Measurements from ENCODE around the gene PDE4C. TPM values are rescaled to one million over a fixed set of nuclear protein-coding genes. Genes with fewer than 3 reads are reported as not detected.

Gene PDE4C
- total RNA-seq, 1 experiment from 2014 or later: 3.0 TPM

DNA sequence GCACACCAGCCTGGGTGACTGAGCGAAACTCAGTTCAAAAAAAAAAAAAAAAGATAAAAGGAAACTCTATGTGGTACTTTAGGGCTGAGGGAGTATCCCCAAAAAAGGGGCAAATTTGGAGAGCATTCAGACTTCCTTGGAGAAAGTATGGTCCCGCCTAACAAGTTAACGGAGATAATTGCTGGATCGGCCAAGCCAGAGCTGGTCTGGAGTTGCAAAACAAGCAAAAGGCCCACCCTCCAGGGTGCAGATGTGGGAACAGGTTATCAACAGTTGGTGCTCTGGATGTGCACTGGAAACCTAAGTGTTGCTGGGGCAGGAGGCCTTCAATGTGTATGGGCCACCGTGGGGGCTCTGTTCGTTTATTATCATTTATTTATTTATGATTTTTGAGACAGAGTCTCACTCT, 45.2 kb upstream of the PDE4C start:
- Mint-ChIP-seq H3K36me3 (no peaks in the 10 kb centered on the region), H3K27me3 (ENCODE audit: low read depth) (peaks cover 11% of the 10 kb centered on the region), H3K4me3 (no peak overlapping the region), H3K9me3 (no peaks in the 10 kb centered on the region), H3K4me1 (0 out of 2 replicates have a peak, but pooled peaks cover 5% of the 10 kb centered on the region), H3K27ac (no peak overlapping the region)
- ChIA-PET POLR2A (interaction anchor here (1.3 kb wide), 1 partner anchor 16 kb away, joined by 3 read pairs; a partner anchor contains a TSS), CTCF (interaction anchor here (1.4 to 3.4 kb wide), 5 partner anchors 8 to 117 kb away, joined by 5 to 19 read pairs (median 9); a partner anchor contains a TSS)
- DNase-seq (ENCODE audit: low spot score) (no peak), ATAC-seq (no peak)
- TF ChIP-seq, protein P1, sequence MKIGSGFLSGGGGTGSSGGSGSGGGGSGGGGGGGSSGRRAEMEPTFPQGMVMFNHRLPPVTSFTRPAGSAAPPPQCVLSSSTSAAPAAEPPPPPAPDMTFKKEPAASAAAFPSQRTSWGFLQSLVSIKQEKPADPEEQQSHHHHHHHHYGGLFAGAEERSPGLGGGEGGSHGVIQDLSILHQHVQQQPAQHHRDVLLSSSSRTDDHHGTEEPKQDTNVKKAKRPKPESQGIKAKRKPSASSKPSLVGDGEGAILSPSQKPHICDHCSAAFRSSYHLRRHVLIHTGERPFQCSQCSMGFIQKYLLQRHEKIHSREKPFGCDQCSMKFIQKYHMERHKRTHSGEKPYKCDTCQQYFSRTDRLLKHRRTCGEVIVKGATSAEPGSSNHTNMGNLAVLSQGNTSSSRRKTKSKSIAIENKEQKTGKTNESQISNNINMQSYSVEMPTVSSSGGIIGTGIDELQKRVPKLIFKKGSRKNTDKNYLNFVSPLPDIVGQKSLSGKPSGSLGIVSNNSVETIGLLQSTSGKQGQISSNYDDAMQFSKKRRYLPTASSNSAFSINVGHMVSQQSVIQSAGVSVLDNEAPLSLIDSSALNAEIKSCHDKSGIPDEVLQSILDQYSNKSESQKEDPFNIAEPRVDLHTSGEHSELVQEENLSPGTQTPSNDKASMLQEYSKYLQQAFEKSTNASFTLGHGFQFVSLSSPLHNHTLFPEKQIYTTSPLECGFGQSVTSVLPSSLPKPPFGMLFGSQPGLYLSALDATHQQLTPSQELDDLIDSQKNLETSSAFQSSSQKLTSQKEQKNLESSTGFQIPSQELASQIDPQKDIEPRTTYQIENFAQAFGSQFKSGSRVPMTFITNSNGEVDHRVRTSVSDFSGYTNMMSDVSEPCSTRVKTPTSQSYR (CRISPR knock-in tag; IDR thresholded peaks at IDR 0.05): no peak
- TF ChIP-seq NFE2L1 (CRISPR knock-in tag; IDR thresholded peaks at IDR 0.05): no peak
- TF ChIP-seq ATF1 (CRISPR knock-in tag; IDR thresholded peaks at IDR 0.05): no peak
- no peak for TF ChIP-seq MXD4 (CRISPR knock-in tag; IDR thresholded peaks at IDR 0.05; ENCODE audit: borderline replicate concordance)
- TF ChIP-seq NR1H2 (CRISPR knock-in tag; IDR thresholded peaks at IDR 0.05): no peak
- TF ChIP-seq, protein P2, sequence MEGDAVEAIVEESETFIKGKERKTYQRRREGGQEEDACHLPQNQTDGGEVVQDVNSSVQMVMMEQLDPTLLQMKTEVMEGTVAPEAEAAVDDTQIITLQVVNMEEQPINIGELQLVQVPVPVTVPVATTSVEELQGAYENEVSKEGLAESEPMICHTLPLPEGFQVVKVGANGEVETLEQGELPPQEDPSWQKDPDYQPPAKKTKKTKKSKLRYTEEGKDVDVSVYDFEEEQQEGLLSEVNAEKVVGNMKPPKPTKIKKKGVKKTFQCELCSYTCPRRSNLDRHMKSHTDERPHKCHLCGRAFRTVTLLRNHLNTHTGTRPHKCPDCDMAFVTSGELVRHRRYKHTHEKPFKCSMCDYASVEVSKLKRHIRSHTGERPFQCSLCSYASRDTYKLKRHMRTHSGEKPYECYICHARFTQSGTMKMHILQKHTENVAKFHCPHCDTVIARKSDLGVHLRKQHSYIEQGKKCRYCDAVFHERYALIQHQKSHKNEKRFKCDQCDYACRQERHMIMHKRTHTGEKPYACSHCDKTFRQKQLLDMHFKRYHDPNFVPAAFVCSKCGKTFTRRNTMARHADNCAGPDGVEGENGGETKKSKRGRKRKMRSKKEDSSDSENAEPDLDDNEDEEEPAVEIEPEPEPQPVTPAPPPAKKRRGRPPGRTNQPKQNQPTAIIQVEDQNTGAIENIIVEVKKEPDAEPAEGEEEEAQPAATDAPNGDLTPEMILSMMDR (IDR thresholded peaks at IDR 0.05): no peak
- no peak for TF ChIP-seq TCF7 (CRISPR knock-in tag; IDR thresholded peaks at IDR 0.05; ENCODE audit: low read depth)
- TF ChIP-seq, protein P3, sequence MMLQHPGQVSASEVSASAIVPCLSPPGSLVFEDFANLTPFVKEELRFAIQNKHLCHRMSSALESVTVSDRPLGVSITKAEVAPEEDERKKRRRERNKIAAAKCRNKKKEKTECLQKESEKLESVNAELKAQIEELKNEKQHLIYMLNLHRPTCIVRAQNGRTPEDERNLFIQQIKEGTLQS (CRISPR knock-in tag; conservative IDR thresholded peaks at IDR 0.05): no peak
- TF ChIP-seq ZNF317 (CRISPR knock-in tag; IDR thresholded peaks at IDR 0.05; ENCODE audit: borderline replicate concordance, low read depth): no peak
- no peak for TF ChIP-seq CREM (CRISPR knock-in tag; IDR thresholded peaks at IDR 0.05)
- TF ChIP-seq NFYB (CRISPR knock-in tag; conservative IDR thresholded peaks at IDR 0.05; ENCODE audit: low read depth): no peak

DNA sequence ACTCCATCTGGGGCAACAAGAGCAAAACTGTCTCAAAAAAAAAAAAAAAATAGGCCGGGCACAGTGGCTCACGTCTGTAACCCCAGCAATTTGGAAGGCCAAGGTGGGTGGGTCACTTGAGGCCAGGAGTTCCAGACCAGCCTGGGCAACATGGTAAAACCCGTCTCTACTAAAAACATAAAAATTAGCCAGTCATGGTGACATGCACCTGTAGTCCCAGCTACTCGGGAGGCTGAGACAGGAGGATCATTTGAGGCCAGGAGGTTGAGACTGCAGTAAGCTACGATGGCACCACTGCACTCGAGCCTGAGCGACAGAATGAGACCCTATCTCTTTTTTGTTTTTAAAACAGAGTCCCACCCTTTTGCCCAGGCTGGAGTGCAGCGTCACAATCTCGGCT, 44.1 kb upstream of the PDE4C start:
- Mint-ChIP-seq H3K4me3 (no peak overlapping the region), H3K4me1 (0 out of 2 replicates have a peak, but pooled peaks cover 5% of the 10 kb centered on the region), H3K27ac (no peak overlapping the region), H3K27me3 (ENCODE audit: low read depth) (peaks cover 11% of the 10 kb centered on the region), H3K36me3 (no peaks in the 10 kb centered on the region), H3K9me3 (no peaks in the 10 kb centered on the region)
- POLR2A ChIA-PET: interaction anchor here (1.0 kb wide), 1 partner anchor 22 kb away, joined by 4 read pairs; no protein-coding TSS in a partner anchor
- CTCF ChIA-PET: interaction anchor here (0.7 to 3.4 kb wide), 5 partner anchors 9 to 116 kb away, joined by 3 to 19 read pairs (median 3); a partner anchor contains a TSS
- ATAC-seq (no peak), DNase-seq (ENCODE audit: low spot score) (no peak)
- TF ChIP-seq ZNF317 (CRISPR knock-in tag; IDR thresholded peaks at IDR 0.05; ENCODE audit: borderline replicate concordance, low read depth): no peak
- no peak for TF ChIP-seq ZNF138 (CRISPR knock-in tag; conservative IDR thresholded peaks at IDR 0.05)

DNA sequence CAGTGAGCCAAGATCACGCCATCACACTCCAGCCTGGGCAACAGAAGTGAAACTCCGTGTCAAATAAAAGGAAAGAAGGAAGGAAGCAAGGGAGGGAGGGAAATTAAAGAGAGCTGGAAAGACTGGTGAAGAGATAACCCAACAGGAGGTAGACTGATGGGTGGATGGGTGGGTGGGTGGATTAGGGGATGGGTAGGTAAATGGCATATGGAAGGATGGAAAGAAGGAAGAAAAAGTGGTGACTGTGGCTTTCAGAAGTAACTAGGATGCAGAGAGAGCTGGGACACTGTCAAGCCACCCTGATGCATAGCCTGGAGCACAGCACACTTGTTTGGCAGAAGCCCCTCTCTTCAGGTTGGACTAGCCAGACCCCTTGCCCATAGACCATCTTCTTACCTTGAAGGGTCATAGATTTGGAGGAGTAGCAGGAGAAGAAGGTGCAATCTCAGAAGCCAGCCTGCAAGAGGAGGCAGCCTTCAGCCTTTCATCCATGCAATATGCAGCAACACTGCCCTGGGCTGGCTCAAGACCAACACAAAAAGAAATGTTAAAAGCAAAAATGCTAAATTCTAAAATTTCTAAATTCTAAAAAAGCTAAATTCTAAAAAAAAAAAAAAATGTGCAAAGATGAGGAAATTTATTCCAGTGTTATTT, 43.0 kb upstream of the PDE4C start:
- ChIA-PET POLR2A (interaction anchor here (0.7 to 1.2 kb wide), 2 partner anchors 8 to 12 kb away, joined by 3 read pairs; partner anchors contain the start of gene JUND), CTCF (interaction anchor here (0.8 to 1.7 kb wide), 6 partner anchors 10 to 59 kb away, joined by 3 to 6 read pairs (median 4); partner anchors contain the start of gene LSM4)
- Mint-ChIP-seq H3K27me3 (ENCODE audit: low read depth) (peaks cover 11% of the 10 kb centered on the region), H3K27ac (no peak overlapping the region), H3K4me3 (no peak overlapping the region), H3K36me3 (no peaks in the 10 kb centered on the region), H3K4me1 (no peaks in the 10 kb centered on the region), H3K9me3 (no peaks in the 10 kb centered on the region)
- ATAC-seq (no peak), DNase-seq (ENCODE audit: low spot score) (no peak)
- TF ChIP-seq, protein P4, sequence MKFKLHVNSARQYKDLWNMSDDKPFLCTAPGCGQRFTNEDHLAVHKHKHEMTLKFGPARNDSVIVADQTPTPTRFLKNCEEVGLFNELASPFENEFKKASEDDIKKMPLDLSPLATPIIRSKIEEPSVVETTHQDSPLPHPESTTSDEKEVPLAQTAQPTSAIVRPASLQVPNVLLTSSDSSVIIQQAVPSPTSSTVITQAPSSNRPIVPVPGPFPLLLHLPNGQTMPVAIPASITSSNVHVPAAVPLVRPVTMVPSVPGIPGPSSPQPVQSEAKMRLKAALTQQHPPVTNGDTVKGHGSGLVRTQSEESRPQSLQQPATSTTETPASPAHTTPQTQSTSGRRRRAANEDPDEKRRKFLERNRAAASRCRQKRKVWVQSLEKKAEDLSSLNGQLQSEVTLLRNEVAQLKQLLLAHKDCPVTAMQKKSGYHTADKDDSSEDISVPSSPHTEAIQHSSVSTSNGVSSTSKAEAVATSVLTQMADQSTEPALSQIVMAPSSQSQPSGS (CRISPR knock-in tag; IDR thresholded peaks at IDR 0.05; ENCODE audit: borderline replicate concordance, low read depth): no peak
- TF ChIP-seq, protein P5, sequence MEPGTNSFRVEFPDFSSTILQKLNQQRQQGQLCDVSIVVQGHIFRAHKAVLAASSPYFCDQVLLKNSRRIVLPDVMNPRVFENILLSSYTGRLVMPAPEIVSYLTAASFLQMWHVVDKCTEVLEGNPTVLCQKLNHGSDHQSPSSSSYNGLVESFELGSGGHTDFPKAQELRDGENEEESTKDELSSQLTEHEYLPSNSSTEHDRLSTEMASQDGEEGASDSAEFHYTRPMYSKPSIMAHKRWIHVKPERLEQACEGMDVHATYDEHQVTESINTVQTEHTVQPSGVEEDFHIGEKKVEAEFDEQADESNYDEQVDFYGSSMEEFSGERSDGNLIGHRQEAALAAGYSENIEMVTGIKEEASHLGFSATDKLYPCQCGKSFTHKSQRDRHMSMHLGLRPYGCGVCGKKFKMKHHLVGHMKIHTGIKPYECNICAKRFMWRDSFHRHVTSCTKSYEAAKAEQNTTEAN (CRISPR knock-in tag; IDR thresholded peaks at IDR 0.05): no peak
- TF ChIP-seq, protein P6, sequence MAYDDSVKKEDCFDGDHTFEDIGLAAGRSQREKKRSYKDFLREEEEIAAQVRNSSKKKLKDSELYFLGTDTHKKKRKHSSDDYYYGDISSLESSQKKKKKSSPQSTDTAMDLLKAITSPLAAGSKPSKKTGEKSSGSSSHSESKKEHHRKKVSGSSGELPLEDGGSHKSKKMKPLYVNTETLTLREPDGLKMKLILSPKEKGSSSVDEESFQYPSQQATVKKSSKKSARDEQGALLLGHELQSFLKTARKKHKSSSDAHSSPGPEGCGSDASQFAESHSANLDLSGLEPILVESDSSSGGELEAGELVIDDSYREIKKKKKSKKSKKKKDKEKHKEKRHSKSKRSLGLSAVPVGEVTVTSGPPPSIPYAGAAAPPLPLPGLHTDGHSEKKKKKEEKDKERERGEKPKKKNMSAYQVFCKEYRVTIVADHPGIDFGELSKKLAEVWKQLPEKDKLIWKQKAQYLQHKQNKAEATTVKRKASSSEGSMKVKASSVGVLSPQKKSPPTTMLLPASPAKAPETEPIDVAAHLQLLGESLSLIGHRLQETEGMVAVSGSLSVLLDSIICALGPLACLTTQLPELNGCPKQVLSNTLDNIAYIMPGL (CRISPR knock-in tag; IDR thresholded peaks at IDR 0.05): no peak
- TF ChIP-seq ZNF423 (CRISPR knock-in tag; IDR thresholded peaks at IDR 0.05) (no peak), ZNF232 (CRISPR knock-in tag; IDR thresholded peaks at IDR 0.05) (no peak), RORB (CRISPR knock-in tag; IDR thresholded peaks at IDR 0.05) (no peak), ELF4 (CRISPR knock-in tag; IDR thresholded peaks at IDR 0.05; ENCODE audit: low read depth) (no peak)
- TF ChIP-seq, protein P7, sequence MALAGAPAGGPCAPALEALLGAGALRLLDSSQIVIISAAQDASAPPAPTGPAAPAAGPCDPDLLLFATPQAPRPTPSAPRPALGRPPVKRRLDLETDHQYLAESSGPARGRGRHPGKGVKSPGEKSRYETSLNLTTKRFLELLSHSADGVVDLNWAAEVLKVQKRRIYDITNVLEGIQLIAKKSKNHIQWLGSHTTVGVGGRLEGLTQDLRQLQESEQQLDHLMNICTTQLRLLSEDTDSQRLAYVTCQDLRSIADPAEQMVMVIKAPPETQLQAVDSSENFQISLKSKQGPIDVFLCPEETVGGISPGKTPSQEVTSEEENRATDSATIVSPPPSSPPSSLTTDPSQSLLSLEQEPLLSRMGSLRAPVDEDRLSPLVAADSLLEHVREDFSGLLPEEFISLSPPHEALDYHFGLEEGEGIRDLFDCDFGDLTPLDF (CRISPR knock-in tag; IDR thresholded peaks at IDR 0.05): no peak
